ENCODE measurements around the gene RHD. TPM values are rescaled to one million over a fixed set of nuclear protein-coding genes. Genes with fewer than 3 reads are reported as not detected.

RHD gene
- total and polyA plus RNA-seq, 2 experiments from 2014 or later = 0.19 TPM; not detected in 1

DNA sequence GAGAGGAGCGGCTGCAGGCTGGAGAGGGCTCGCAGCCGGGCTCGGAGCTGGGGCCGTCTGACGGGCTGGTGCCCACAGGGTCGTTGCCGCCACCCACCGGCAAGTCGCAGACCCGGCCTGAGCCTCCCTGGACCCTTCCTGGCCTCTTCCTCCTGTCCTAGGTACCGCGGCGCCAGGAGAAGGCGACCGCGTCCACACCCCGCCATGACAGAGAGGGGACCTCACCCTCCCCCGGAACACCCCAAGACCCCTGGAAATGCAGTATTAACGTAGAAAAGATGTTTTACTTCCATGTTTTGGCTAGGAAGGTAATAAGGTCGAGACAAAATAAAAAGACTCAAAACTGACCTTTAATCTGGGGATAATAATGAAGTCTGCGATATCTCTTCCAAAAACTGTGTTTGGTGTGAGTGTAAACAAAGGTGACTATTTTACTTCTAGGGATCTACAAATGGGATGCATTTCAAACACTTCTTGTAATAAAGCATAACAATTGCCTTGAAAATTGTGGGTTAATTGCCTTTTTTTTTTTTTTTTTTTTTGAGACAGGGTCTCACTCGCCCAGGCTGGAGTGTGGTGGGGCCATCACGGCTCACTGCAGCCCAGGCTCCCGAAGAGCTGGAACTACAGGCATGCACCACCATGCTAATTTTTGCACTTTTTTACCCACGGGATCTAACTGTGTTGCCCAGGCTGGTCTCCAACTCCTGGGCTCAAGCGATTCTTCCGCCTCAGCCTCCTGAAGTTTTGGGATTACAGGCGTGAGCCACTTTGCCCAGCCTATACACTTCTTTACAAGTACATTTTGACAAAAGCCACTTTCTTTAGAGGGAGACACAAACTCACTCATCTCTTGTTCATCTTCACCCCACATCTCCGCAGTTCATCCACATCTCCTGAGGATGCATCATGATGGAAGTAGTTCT lies 24.2 kb upstream of the RHD start:
- no peak for DNase-seq (ENCODE audit: low spot score)
- 25% methylated on average over 29 of the region's 30 CpGs for WGBS (ENCODE audit: low lambda C conversion rate, missing lambda C conversion rate)

GRCh38 chr1:25253911-25254310 lies 18.4 kb upstream of the RHD start:
- Histone ChIP-seq H3K27ac (no peak overlapping the region), H3K36me3 (replicated peaks; ENCODE audit: insufficient read depth, low read depth) (no peaks in the 10 kb centered on the region), H4K20me1 (ENCODE audit: insufficient read depth, poor library complexity, severe bottlenecking) (no peaks in the 10 kb centered on the region), H3K27me3 (no peaks in the 10 kb centered on the region), H3K4me1 (ENCODE audit: insufficient read depth) (no peaks in the 10 kb centered on the region), H3K4me3 (no peak overlapping the region), H2AFZ (no peak overlapping the region), H3K4me2 (no peak overlapping the region), H3K79me2 (peaks cover 6% of the 10 kb centered on the region), H3K9me2 (replicated peaks; ENCODE audit: insufficient read depth) (no peaks in the 10 kb centered on the region), H3K9me3 (ENCODE audit: low read depth) (no peaks in the 10 kb centered on the region)
- DNase-seq (ENCODE audit: low spot score) = no peak
- 56% methylated on average over 2 of the region's 2 CpGs for WGBS (ENCODE audit: low lambda C conversion rate, missing lambda C conversion rate)
- TF ChIP-seq CTCF (IDR thresholded peaks at IDR 0.05; ENCODE audit: poor library complexity) = no peak
- TF ChIP-seq EZH2 (IDR thresholded peaks at IDR 0.05; ENCODE audit: borderline replicate concordance) = no peak
- TF ChIP-seq EZH2phosphoT487 (IDR thresholded peaks at IDR 0.05; ENCODE audit: low read depth, severe bottlenecking, unreplicated experiment) = no peak

More for the DNA sequence above, 24.2 kb upstream of the RHD start:
- H3K9me2 ChIP-seq (replicated peaks; ENCODE audit: insufficient read depth) = no peaks in the 10 kb centered on the region
- H3K4me1 ChIP-seq (ENCODE audit: insufficient read depth) = peaks cover 14% of the 10 kb centered on the region
- peaks cover 4% of the 10 kb centered on the region for H3K36me3 ChIP-seq (replicated peaks; ENCODE audit: insufficient read depth, low read depth)
- H3K27ac ChIP-seq = peak overlapping the region; percentile 99
- peak overlapping the region; percentile 64 for H2AFZ ChIP-seq
- H3K4me3 ChIP-seq = peak overlapping the region; percentile 39
- peaks cover 32% of the 10 kb centered on the region for H4K20me1 ChIP-seq (ENCODE audit: insufficient read depth, poor library complexity, severe bottlenecking)
- H3K79me2 ChIP-seq = peaks cover 36% of the 10 kb centered on the region
- H3K27me3 ChIP-seq = no peaks in the 10 kb centered on the region
- H3K9me3 ChIP-seq (ENCODE audit: low read depth) = no peaks in the 10 kb centered on the region
- TF ChIP-seq EZH2phosphoT487 (IDR thresholded peaks at IDR 0.05; ENCODE audit: low read depth, severe bottlenecking, unreplicated experiment) (no peak), CTCF (IDR thresholded peaks at IDR 0.05; ENCODE audit: poor library complexity) (peak; percentile 40), EZH2 (IDR thresholded peaks at IDR 0.05; ENCODE audit: borderline replicate concordance) (no peak)
- peak overlapping the region; percentile 80 for H3K4me2 ChIP-seq

- H3K27ac ChIP-seq = no peak overlapping the region
- H3K9me3 ChIP-seq (ENCODE audit: low read depth) = no peaks in the 10 kb centered on the region
- no peak overlapping the region for H2AFZ ChIP-seq
- no peak for DNase-seq (ENCODE audit: low spot score)
- no peak overlapping the region for H3K4me3 ChIP-seq
- peaks cover 6% of the 10 kb centered on the region for H3K79me2 ChIP-seq
- TF ChIP-seq CTCF (IDR thresholded peaks at IDR 0.05; ENCODE audit: poor library complexity) (no peak), EZH2phosphoT487 (IDR thresholded peaks at IDR 0.05; ENCODE audit: low read depth, severe bottlenecking, unreplicated experiment) (no peak), EZH2 (IDR thresholded peaks at IDR 0.05; ENCODE audit: borderline replicate concordance) (no peak)
- no peaks in the 10 kb centered on the region for H4K20me1 ChIP-seq (ENCODE audit: insufficient read depth, poor library complexity, severe bottlenecking)
- 89% methylated on average over 18 of the region's 18 CpGs for WGBS (ENCODE audit: low lambda C conversion rate, missing lambda C conversion rate)
- no peaks in the 10 kb centered on the region for H3K36me3 ChIP-seq (replicated peaks; ENCODE audit: insufficient read depth, low read depth)
- no peak overlapping the region for H3K4me2 ChIP-seq
- no peaks in the 10 kb centered on the region for H3K27me3 ChIP-seq
- H3K9me2 ChIP-seq (replicated peaks; ENCODE audit: insufficient read depth) = no peaks in the 10 kb centered on the region
- H3K4me1 ChIP-seq (ENCODE audit: insufficient read depth) = no peaks in the 10 kb centered on the region
These were observed 16.4 kb upstream of the RHD start for GRCh38 chr1:25255706-25256577.
